ENCODE measurements around the gene MUC5B.

Gene MUC5B

GRCh38 chr11:1271927-1272326, 49.1 kb downstream of the MUC5B start:
- DNase-seq, result no peak

- no peak for DNase-seq
These were observed 49.7 kb downstream of the MUC5B start for GRCh38 chr11:1272531-1272930.

DNA sequence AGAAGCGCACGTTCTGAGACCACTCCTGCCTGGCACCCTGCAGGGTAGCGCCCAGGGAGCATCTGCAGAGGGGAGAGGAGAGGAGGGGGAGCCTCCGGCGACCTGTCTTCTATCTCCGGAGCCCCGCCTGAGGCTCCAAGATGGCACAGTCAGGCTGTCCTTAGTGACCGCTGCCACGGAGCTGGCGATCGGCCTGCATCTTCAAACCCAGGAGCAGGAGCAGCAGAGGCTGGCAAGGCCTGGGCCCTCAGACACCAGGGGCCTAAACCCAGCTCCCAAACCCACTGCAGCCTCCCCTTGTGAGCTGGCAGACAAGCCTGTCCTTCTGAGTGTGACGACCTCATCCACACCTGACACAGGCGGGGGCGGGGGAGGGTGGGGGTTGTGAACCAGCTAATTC, 51.6 kb downstream of the MUC5B start:
- no peak for DNase-seq

- no peak for DNase-seq
These were observed 52.2 kb downstream of the MUC5B start for GRCh38 chr11:1275021-1275420.

DNA sequence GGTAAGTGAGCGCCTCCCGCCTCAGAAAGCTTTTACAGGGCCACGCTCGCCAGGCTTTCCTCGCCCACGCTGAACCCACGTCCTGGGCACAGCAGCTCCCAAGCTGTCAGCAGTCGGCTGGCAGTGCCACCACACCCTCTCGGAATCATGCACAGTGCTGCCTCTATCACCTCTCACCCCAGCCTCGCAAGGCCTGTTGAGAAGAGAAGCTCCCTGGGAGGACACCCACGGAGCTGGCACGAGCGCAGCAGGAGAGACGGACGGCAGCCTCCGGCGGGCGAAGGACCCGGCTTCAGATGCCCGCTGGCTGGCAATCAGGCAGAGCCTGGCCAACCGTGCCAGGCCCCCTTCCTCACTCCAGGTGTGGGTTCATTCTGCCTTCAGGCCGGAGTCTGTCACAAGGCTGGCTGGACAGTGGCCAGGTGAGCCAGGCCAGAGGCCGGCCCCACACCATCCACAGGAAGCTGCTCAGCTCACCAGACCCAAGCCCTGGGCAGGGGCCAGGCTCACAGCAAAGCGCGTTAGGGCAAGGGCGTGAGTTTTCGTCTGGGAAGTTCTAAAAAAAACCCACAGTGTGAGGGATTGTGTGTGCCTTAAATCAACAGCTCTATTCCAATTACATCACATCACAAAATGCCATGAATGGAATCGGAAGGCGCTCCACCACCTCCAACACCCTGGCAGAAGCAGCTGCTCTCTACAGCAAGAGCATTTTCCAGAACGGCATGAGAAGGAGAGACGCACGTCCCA, 53.4 kb downstream of the MUC5B start:
- no peak for DNase-seq

- DNase-seq, result no peak
These were observed 54.2 kb downstream of the MUC5B start for GRCh38 chr11:1276866-1277615.

- no peak for DNase-seq
These were observed 55.2 kb downstream of the MUC5B start for GRCh38 chr11:1277936-1278512.

DNA sequence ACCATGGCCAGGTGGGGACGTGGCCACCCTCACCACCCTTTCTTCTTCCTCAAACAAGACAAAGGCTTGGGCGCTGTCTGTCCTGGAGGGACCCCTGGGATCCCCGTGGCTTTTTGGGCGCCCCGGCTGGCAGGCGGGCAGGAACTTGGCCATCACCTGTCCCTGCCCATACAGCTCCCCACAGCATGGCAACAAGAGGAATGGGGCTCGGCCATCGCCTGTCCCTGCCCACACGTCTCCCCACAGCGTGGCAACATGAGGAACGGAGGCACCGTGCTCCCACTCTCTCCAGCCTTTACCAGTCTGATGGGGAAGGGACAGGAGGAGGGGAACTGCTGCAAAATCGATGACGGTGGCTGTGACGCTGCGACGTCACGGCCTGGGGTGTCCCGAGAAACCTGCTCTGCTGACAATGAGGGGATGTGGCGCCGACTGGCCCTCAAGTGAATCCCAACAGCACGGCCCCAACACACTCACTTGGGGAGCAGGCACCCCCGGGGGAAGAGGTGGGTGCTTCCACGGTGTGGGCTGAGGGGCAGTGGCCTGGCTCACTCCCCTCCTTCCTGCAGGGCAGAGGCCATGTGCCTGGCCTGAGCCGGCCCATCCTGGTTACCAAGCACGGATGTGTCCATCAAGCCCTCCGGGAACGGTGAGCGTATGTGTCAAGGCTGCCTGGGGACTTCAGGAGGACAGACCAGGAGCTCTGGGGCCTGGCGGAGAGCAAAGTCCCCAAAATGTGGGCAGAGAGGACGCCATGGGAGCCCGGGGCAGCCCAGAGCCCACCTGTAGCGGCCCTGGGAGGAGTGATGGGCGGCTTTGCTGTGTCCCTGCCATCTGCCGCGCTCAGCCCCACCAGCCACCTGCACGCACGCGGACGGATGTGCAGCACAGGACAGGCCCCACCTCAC, 56.2 kb downstream of the MUC5B start:
- DNase-seq, result no peak

- no peak for DNase-seq
These were observed 56.8 kb downstream of the MUC5B start for GRCh38 chr11:1279674-1280055.

- no peak for DNase-seq
These were observed 57.5 kb downstream of the MUC5B start for GRCh38 chr11:1280116-1281035.

- DNase-seq, result no peak
These were observed 58.6 kb downstream of the MUC5B start for GRCh38 chr11:1281326-1281973.

DNA sequence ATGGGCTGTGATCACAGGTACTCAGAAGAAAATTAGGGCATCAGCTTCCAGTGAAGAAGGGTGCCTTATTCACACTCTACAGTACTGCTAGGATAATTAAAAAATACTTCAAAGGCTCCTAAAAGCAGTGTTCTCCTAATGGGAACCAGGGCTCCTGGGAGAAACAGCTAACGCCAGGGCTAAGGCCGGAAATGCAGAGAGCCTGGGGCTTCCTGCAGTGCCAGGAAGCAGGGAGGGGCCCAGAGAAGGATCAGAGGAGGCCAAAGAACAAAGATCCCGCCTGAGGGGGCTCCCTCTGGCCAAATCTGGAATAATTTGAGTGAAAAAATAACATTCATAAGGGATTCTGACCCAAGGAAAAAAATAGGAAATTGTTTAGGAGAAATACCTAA, 59.1 kb downstream of the MUC5B start:
- DNase-seq, result no peak

DNA sequence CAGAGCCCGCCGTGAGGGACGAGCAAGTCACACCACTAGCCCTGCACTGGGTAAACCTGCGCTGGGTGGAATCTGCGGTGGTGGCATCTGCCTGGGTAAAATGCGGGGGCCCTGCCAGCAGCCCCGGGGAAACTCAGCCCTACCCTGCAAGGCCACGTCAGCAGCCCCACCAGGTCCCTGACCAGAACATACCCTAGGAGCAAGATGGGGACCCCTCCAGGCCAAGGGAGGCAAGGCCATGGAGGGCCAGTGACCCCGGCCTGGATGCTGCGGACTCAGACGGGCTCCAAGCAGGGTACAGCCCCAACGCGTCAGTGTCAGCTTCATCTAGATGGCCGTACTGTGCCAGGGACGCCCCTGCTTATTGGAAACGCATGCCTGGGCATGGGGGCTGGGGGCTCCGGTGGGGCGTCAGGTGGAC, 60.2 kb downstream of the MUC5B start:
- DNase-seq, result no peak

GRCh38 chr11:1283906-1284305, 61.0 kb downstream of the MUC5B start:
- DNase-seq, result no peak

DNA sequence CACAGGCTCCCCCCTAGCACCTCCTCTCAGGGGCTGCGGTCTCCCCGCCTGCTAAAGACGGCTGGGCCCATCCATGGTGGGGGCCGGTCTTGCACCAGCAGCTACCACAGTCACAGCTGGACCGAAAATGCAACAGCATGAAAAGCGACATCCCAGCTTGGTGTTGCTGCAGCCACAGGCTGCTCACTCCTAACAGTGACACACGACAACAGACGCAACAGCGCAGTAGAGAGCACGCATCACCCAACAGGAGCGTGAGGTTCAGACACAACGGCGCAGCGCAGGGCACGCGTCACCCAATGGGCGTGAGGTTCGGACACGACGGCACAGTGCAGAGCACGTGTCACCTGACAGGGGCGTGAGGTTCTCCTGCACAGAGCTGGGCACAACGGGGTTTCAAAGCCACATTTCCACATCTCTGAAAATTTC, 62.5 kb downstream of the MUC5B start:
- DNase-seq, result no peak

GRCh38 chr11:1285876-1286275, 63.0 kb downstream of the MUC5B start:
- no peak for DNase-seq

- no peak for DNase-seq
These were observed 65.1 kb downstream of the MUC5B start for GRCh38 chr11:1287928-1288327.

DNA sequence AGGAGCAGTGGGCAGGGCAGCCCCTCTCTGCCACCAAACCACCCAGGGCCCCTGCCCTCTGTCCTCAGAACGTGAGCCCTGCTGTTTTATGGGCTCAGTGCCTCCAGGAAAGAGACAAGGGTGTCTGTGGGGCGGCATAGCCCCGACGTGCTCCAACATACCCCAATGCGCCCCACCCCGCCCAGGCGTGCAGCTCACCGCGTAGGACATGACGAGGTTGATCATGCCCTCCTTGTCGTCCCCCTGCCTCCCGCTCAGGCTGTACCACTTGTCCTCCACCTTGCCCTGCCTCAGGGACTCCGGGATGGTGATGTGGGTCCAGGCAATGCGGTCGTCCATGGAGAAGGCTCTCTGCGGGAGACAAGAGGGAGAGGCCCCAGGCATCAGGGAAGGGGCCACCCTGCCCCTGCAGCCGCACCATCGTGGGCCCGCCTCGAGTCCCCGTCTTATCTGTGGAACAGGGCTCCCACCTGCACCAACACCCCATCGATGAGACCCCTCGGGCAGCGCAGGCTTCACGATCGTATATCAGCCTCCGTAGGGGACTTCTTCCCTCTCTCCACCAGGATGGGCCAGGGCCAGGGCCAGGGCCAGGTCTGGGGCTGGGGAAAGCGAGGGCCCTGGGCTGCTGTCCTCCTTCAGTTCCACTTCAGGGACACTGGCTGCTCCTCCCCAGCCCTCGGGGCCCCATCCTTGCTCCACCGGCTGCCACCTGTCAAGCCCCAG, 65.7 kb downstream of the MUC5B start:
- no peak for DNase-seq

GRCh38 chr11:1289211-1289935, 66.5 kb downstream of the MUC5B start:
- no peak for DNase-seq

Data from SHP77 treated with DMSO at 0.1 percent for 48 hours (cell line).